ENCODE measurements around the gene CCDC85A. TPM values are rescaled to one million over a fixed set of nuclear protein-coding genes. Genes with fewer than 3 reads are reported as not detected.

Gene CCDC85A
- total RNA-seq, 5 donors from 2014 or later (not counting 1 experiment from before 2014, with no cell fraction given) = not detected

DNA sequence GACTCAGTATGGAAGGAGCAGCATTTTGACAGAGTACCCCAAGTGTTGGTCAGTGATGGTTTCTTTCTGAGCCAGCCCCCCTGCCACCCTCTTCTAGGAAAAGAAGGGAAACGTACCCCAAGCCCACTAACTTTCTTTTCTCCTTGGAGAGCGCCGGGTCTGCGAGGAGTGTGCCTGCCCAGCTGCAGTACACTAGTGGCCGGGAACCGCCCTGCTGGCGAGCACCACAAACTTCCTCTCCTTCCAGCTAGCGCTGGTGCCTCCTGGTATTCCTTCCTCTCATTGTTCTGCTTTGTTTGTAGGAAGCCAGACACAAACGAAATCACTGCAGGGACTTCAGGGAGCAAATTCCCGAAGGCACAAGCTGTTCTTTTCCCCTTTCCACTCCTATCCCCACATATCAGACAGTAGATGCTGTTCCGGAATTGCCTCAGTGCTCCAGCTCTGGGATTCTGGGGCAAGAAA, 1.8 kb downstream of the CCDC85A start:
- no peak overlapping the region for H3K27ac Mint-ChIP-seq
- no peak for ATAC-seq (replicated peaks in 1 of 4)
- Histone ChIP-seq H3K27me3 (replicated peaks in 1 of 2; ENCODE audit: control insufficient read depth in 2 of 2, extremely low read depth in 1 of 2, insufficient read depth in 2 of 2, low read length in 1 of 2) (peaks cover 11 to 33% of the 10 kb centered on the region in 2 experiments), H3K36me3 (ENCODE audit: control insufficient read depth in 2 of 2, extremely low read depth in 1 of 2, insufficient read depth in 1 of 2, low read length in 1 of 2) (no peaks in the 10 kb centered on the region), H3K27ac (ENCODE audit: low read length) (no peak overlapping the region), H3K4me3 (ENCODE audit: control insufficient read depth in 1 of 2, extremely low read depth in 1 of 2, low read length in 1 of 2) (no peak overlapping the region), H3K9me3 (no peaks in the 10 kb centered on the region), H3K4me1 (ENCODE audit: control insufficient read depth in 1 of 2, extremely low read depth in 1 of 2, insufficient read depth in 2 of 2, low read length in 2 of 2) (peaks cover 0 to 9% of the 10 kb centered on the region in 2 experiments)
- no peaks in the 10 kb centered on the region for H3K36me3 Mint-ChIP-seq
- peak overlapping the region; percentile 49 to 53 (median 52) for H3K4me3 Mint-ChIP-seq
- DNase-seq = no peak
- peaks cover 0 to 18% (median 11%) of the 10 kb centered on the region in 3 donors for H3K4me1 Mint-ChIP-seq
- H3K27me3 Mint-ChIP-seq = peaks cover 57 to 61% of the 10 kb centered on the region in 2 donors
- WGBS (ENCODE audit: insufficient coverage) = 0% methylated on average over 6 of the region's 11 CpGs
- ChIA-PET POLR2A (no interaction called here), CTCF (no interaction called here)
- H3K9me3 Mint-ChIP-seq = no peaks in the 10 kb centered on the region

DNA sequence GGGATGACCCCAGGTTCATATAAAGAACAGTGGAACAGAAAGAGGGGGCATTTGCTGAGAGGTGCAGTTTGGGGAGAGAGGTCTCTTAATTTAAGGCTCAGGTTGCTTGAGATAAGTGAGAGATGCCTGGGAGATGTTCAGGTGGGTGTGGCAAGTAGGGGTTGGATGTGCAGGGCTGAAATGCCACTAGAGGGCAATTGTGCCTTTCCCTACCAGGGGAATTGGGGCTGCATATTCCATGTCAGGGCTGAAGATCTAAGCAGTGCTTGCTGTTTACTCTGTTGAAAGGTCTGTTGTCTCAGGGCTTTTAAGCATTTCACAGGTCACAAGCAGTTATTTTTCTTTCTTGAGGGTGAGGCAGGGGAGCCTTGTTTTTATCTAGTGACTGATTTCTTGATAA, 7.8 kb downstream of the CCDC85A start:
- Mint-ChIP-seq H3K27ac (no peak overlapping the region), H3K4me1 (no peaks in the 10 kb centered on the region), H3K36me3 (no peaks in the 10 kb centered on the region), H3K4me3 (no peak overlapping the region), H3K27me3 (peaks cover 28 to 44% of the 10 kb centered on the region in 2 donors), H3K9me3 (peaks cover 0 to 5% (median 0%) of the 10 kb centered on the region in 3 donors)
- Histone ChIP-seq H3K36me3 (ENCODE audit: control insufficient read depth in 2 of 2, extremely low read depth in 1 of 2, insufficient read depth in 1 of 2, low read length in 1 of 2) (no peaks in the 10 kb centered on the region), H3K27me3 (replicated peaks in 1 of 2; ENCODE audit: control insufficient read depth in 2 of 2, extremely low read depth in 1 of 2, insufficient read depth in 2 of 2, low read length in 1 of 2) (peaks cover 0 to 11% of the 10 kb centered on the region in 2 experiments), H3K4me3 (ENCODE audit: control insufficient read depth in 1 of 2, extremely low read depth in 1 of 2, low read length in 1 of 2) (no peak overlapping the region), H3K27ac (ENCODE audit: low read length) (no peak overlapping the region), H3K4me1 (ENCODE audit: control insufficient read depth in 1 of 2, extremely low read depth in 1 of 2, insufficient read depth in 2 of 2, low read length in 2 of 2) (no peaks in the 10 kb centered on the region), H3K9me3 (no peaks in the 10 kb centered on the region)
- ChIA-PET CTCF (no interaction called here), POLR2A (no interaction called here)
- DNase-seq (no peak), ATAC-seq (replicated peaks in 1 of 4) (no peak)

- no peaks in the 10 kb centered on the region for H3K9me3 ChIP-seq
- H3K4me1 ChIP-seq (ENCODE audit: control insufficient read depth in 1 of 2, extremely low read depth in 1 of 2, insufficient read depth in 2 of 2, low read length in 2 of 2) = no peaks in the 10 kb centered on the region
- ATAC-seq (replicated peaks in 1 of 4) (no peak), DNase-seq (no peak)
- H3K4me3 ChIP-seq (ENCODE audit: control insufficient read depth in 1 of 2, extremely low read depth in 1 of 2, low read length in 1 of 2) = no peak overlapping the region
- Mint-ChIP-seq H3K4me1 (no peaks in the 10 kb centered on the region), H3K9me3 (peaks cover 0 to 5% (median 0%) of the 10 kb centered on the region in 3 donors), H3K36me3 (no peaks in the 10 kb centered on the region), H3K27me3 (peaks cover 18 to 37% of the 10 kb centered on the region in 2 donors), H3K27ac (no peak overlapping the region), H3K4me3 (no peak overlapping the region)
- ChIA-PET POLR2A (no interaction called here), CTCF (no interaction called here)
- no peak overlapping the region for H3K27ac ChIP-seq (ENCODE audit: low read length)
- H3K27me3 ChIP-seq (replicated peaks in 1 of 2; ENCODE audit: control insufficient read depth in 2 of 2, extremely low read depth in 1 of 2, insufficient read depth in 2 of 2, low read length in 1 of 2) = peaks cover 0 to 8% of the 10 kb centered on the region in 2 experiments
- no peaks in the 10 kb centered on the region for H3K36me3 ChIP-seq (ENCODE audit: control insufficient read depth in 2 of 2, extremely low read depth in 1 of 2, insufficient read depth in 1 of 2, low read length in 1 of 2)
- WGBS (ENCODE audit: insufficient coverage) = 95% methylated on average over 28 of the region's 29 CpGs
Observed at GRCh38 chr2:56192664-56193305, 9.0 kb downstream of the CCDC85A start.

DNA sequence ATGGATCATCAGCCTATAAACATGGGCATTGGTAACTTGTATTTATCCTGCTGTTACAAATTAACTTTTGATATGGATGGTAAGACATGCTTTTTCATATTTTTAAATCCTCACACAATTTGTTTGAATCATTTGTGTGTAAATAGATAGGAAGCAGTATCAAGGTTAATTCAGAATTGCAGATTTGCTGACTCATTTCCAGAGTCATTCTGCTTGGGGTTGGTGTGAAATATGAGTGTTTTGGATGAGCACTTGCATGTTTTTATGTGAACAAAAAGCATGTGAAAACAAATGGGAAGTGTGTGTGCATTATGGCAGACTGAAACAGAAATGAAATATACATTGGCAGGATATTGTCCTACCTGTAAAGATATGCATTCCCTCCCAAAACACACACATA, 11.8 kb downstream of the CCDC85A start:
- ChIA-PET POLR2A (no interaction called here), CTCF (no interaction called here)
- Histone ChIP-seq H3K27me3 (replicated peaks in 1 of 2; ENCODE audit: control insufficient read depth in 2 of 2, extremely low read depth in 1 of 2, insufficient read depth in 2 of 2, low read length in 1 of 2) (peaks cover 0 to 8% of the 10 kb centered on the region in 2 experiments), H3K4me3 (ENCODE audit: control insufficient read depth in 1 of 2, extremely low read depth in 1 of 2, low read length in 1 of 2) (no peak overlapping the region), H3K9me3 (no peaks in the 10 kb centered on the region), H3K4me1 (ENCODE audit: control insufficient read depth in 1 of 2, extremely low read depth in 1 of 2, insufficient read depth in 2 of 2, low read length in 2 of 2) (no peaks in the 10 kb centered on the region), H3K27ac (ENCODE audit: low read length) (no peak overlapping the region), H3K36me3 (ENCODE audit: control insufficient read depth in 2 of 2, extremely low read depth in 1 of 2, insufficient read depth in 1 of 2, low read length in 1 of 2) (no peaks in the 10 kb centered on the region)
- peaks cover 0 to 5% (median 0%) of the 10 kb centered on the region in 3 donors for H3K9me3 Mint-ChIP-seq
- no peak overlapping the region for H3K4me3 Mint-ChIP-seq
- no peaks in the 10 kb centered on the region for H3K36me3 Mint-ChIP-seq
- peaks cover 6 to 19% of the 10 kb centered on the region in 2 donors for H3K27me3 Mint-ChIP-seq
- H3K27ac Mint-ChIP-seq = no peak overlapping the region
- no peaks in the 10 kb centered on the region for H3K4me1 Mint-ChIP-seq
- DNase-seq = no peak
- ATAC-seq (replicated peaks in 1 of 4) = no peak

DNA sequence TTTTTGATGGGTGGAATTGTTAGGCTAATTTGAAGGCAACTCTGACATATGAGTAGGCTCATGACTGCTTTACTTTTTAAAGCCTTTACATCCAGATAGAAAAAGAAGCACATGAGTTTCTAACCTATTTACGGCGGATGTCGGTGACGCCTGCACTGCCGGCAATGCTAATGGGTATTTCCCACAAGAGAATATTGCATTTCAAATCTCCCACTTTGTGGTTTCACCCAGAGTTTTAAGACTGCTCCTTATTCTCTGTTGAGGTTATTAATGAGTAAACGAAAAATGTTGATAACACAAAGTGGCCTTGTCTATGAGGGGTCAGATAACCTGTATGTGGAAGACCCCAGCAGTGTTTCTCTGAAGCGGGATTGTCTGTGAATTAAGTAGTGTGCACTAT, 14.0 kb downstream of the CCDC85A start:
- H3K4me1 Mint-ChIP-seq = no peaks in the 10 kb centered on the region
- H3K9me3 Mint-ChIP-seq = no peaks in the 10 kb centered on the region
- H3K4me3 Mint-ChIP-seq = no peak overlapping the region
- Histone ChIP-seq H3K4me1 (ENCODE audit: control insufficient read depth in 1 of 2, extremely low read depth in 1 of 2, insufficient read depth in 2 of 2, low read length in 2 of 2) (no peaks in the 10 kb centered on the region), H3K27me3 (replicated peaks in 1 of 2; ENCODE audit: control insufficient read depth in 2 of 2, extremely low read depth in 1 of 2, insufficient read depth in 2 of 2, low read length in 1 of 2) (peaks cover 0 to 3% of the 10 kb centered on the region in 2 experiments), H3K9me3 (no peaks in the 10 kb centered on the region), H3K27ac (ENCODE audit: low read length) (no peak overlapping the region), H3K36me3 (ENCODE audit: control insufficient read depth in 2 of 2, extremely low read depth in 1 of 2, insufficient read depth in 1 of 2, low read length in 1 of 2) (no peaks in the 10 kb centered on the region), H3K4me3 (ENCODE audit: control insufficient read depth in 1 of 2, extremely low read depth in 1 of 2, low read length in 1 of 2) (no peak overlapping the region)
- peaks cover 3 to 6% of the 10 kb centered on the region in 2 donors for H3K27me3 Mint-ChIP-seq
- DNase-seq (no peak), ATAC-seq (replicated peaks in 1 of 4) (no peak)
- no CpG with 5 or more reads among the region's 7 CpGs for WGBS (ENCODE audit: insufficient coverage)
- POLR2A ChIA-PET = interaction anchor here in 1 of 2 donors (0.6 kb wide), 1 partner anchor 1876 kb away, joined by 3 read pairs; no protein-coding TSS in a partner anchor
- CTCF ChIA-PET = no interaction called here
- H3K36me3 Mint-ChIP-seq = no peaks in the 10 kb centered on the region
- H3K27ac Mint-ChIP-seq = no peak overlapping the region

GRCh38 chr2:56198936-56199335, 15.1 kb downstream of the CCDC85A start:
- no peaks in the 10 kb centered on the region for H3K27me3 ChIP-seq (replicated peaks in 1 of 2; ENCODE audit: control insufficient read depth in 2 of 2, extremely low read depth in 1 of 2, insufficient read depth in 2 of 2, low read length in 1 of 2)
- H3K27ac ChIP-seq (ENCODE audit: low read length) = no peak overlapping the region
- ChIA-PET POLR2A (no interaction called here), CTCF (no interaction called here)
- ATAC-seq (replicated peaks in 1 of 4) (no peak), DNase-seq (no peak)
- H3K4me1 ChIP-seq (ENCODE audit: control insufficient read depth in 1 of 2, extremely low read depth in 1 of 2, insufficient read depth in 2 of 2, low read length in 2 of 2) = no peaks in the 10 kb centered on the region
- H3K4me3 ChIP-seq (ENCODE audit: control insufficient read depth in 1 of 2, extremely low read depth in 1 of 2, low read length in 1 of 2) = no peak overlapping the region
- Mint-ChIP-seq H3K36me3 (no peaks in the 10 kb centered on the region), H3K27ac (no peak overlapping the region), H3K4me3 (no peak overlapping the region), H3K27me3 (peaks cover 0 to 2% of the 10 kb centered on the region in 2 donors), H3K9me3 (no peaks in the 10 kb centered on the region), H3K4me1 (no peaks in the 10 kb centered on the region)
- no peaks in the 10 kb centered on the region for H3K9me3 ChIP-seq
- no CpG with 5 or more reads among the region's 1 CpG for WGBS (ENCODE audit: insufficient coverage)
- H3K36me3 ChIP-seq (ENCODE audit: control insufficient read depth in 2 of 2, extremely low read depth in 1 of 2, insufficient read depth in 1 of 2, low read length in 1 of 2) = no peaks in the 10 kb centered on the region

- Mint-ChIP-seq H3K27ac (no peak overlapping the region), H3K9me3 (no peaks in the 10 kb centered on the region), H3K4me1 (no peaks in the 10 kb centered on the region), H3K36me3 (no peaks in the 10 kb centered on the region), H3K4me3 (no peak overlapping the region), H3K27me3 (no peaks in the 10 kb centered on the region)
- Histone ChIP-seq H3K36me3 (ENCODE audit: control insufficient read depth in 2 of 2, extremely low read depth in 1 of 2, insufficient read depth in 1 of 2, low read length in 1 of 2) (no peaks in the 10 kb centered on the region), H3K27ac (ENCODE audit: low read length) (no peak overlapping the region), H3K4me3 (ENCODE audit: control insufficient read depth in 1 of 2, extremely low read depth in 1 of 2, low read length in 1 of 2) (no peak overlapping the region), H3K27me3 (replicated peaks in 1 of 2; ENCODE audit: control insufficient read depth in 2 of 2, extremely low read depth in 1 of 2, insufficient read depth in 2 of 2, low read length in 1 of 2) (no peaks in the 10 kb centered on the region), H3K4me1 (ENCODE audit: control insufficient read depth in 1 of 2, extremely low read depth in 1 of 2, insufficient read depth in 2 of 2, low read length in 2 of 2) (no peaks in the 10 kb centered on the region), H3K9me3 (no peaks in the 10 kb centered on the region)
- no peak for DNase-seq
- ATAC-seq (replicated peaks in 1 of 4) = no peak
- CTCF ChIA-PET = no interaction called here
- WGBS (ENCODE audit: insufficient coverage) = no CpG with 5 or more reads among the region's 1 CpG
- POLR2A ChIA-PET = no interaction called here
Observed at GRCh38 chr2:56199492-56199891, 15.7 kb downstream of the CCDC85A start.
